CD4-positive, alpha-beta T cell treated with Interleukin-17A for 4 hours (primary cell): ENCODE measurements around the gene KRT7.

Experiments
- DNase-seq: peaks from one replicate; pipeline ENCODE4 v3.0.0-alpha.2; 2020; ENCODE audit warnings: mixed read lengths

KRT7 gene

GRCh38 chr12:52258335-52258901 is 25.4 kb downstream of the KRT7 start:
- no peak for DNase-seq

GRCh38 chr12:52259657-52260243 is 26.7 kb downstream of the KRT7 start:
- DNase-seq, result no peak

- no peak for DNase-seq
Observed at GRCh38 chr12:52260361-52261207, 27.5 kb downstream of the KRT7 start.

GRCh38 chr12:52261208-52261484 is 28.1 kb downstream of the KRT7 start:
- no peak for DNase-seq

DNA sequence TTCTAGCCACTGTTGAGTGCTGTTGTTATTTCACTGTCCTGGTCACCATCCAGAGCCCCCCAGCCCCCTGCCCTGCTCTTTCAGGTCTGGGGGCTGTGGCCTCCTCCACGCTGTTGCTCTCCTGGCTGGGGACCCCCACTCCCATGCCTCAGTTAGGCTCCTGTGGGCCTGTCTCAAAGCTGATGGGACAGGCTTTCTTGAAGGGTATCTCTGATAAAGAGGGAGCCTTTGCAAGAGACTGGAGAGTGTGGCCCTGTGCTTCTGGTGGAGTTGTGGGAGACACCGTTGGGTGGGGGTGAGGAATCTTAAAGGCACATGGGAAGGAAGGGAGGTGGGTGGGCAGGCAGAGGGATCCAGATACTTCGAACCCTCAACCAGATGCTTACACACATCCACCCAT is 29.2 kb downstream of the KRT7 start:
- no peak for DNase-seq

DNA sequence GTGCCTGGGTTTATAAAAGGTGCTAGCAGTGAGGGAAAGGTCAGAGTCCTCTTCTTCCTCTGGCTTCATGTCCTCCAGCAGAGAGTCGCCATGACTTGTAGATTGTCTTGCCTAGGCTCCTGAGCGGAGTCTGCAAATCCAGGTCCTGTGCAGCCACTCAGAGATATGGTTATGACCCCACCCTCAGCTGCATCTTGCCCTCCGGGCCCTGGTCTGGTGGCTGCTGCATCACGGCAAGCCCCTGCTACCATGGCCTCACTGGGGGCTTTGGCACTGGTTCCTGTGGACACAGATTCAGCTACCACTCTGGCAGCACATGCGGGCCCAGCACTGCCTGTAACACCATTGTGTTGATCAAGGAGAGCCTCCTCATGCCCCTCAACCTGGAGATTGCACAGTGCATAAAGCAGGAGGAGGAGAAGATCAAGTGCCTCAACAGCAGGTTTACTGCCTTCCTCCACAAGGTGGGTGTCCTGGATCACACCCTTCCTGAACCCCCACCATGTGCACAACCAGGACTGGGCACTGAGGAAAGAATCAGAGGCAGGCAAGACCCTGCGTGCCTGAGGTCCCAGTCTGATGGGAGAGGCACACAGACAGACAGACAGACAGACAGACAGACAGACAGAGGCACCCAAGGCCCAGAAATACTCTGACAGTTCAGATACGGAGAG is 30.9 kb downstream of the KRT7 start:
- no peak for DNase-seq

DNA sequence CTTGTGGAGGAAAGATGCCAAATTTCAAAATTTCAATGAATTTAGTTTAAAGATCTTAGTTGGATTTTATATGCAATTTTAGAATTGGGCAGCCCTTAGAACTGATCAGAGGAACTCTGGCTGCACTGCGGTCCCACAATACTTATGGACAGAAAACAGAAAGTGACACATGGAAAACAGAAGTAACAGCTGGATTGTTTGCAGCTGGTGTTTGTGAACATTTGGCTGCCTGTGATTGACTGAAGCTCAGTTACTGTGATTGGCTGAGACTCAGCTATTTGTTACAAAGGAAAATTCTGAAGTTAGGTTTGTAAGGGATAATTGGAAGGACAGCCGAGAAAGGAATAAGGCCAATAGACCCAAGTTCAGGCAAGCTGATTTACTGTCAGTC is 31.4 kb downstream of the KRT7 start:
- DNase-seq, result no peak

DNA sequence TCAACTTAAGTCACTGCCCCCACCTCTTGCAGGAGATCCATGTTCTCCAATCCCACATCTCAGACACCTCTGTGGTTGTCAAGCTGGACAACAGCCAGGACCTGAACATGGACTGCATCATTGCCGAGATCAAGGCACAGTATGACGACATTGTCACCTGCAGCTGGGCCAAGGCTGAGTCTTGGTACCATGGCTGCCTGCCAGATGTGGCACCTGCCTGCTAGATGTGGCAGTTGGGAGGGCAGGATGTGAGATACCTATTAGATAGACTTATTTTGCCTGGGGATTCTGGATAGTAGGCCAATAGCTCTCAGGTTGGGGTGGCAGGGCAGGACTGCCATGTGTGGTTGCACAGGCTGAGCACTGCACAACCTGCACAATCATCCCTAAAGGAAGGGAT is 33.5 kb downstream of the KRT7 start:
- no peak for DNase-seq

DNA sequence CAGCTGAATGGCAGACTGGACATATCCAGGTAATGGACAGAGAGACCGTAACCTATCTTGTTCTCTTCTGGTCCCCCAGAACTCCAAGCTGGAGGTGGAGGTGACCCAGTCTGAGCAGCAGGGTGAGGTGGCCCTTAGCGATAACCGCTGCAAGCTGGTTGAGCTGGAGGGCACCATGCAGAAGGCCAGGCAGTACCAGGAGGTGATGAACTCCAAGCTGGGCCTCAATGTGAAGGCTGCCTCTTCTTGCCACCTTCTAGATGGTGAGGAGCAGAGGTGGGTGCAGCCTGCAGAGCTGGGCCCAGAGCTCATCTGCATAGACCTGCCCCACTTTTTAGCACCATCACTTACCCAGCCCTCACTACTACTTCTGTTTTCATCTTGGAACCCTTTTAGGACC is 34.2 kb downstream of the KRT7 start:
- no peak for DNase-seq

DNA sequence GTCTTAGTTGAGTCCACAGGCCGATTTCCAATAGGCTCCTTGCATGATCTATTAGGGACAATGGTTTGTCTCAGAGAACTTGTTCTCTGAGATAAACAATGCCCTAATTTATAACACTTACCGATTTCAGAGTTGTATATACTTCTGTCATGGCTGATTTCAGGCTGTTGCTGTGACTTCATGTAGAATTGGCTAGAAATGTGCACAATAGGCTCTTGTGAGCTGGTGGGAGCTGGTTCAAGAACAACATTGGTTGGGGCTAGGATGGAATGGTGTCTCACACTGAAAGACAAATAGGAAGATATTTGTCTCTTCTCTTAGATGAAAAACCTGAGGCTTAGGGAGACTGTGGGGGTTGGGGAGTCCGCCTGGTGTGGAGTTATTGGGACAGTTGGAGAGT is 34.7 kb downstream of the KRT7 start:
- no peak for DNase-seq

- DNase-seq, result no peak
Observed at GRCh38 chr12:52268212-52268611, 35.2 kb downstream of the KRT7 start.

DNA sequence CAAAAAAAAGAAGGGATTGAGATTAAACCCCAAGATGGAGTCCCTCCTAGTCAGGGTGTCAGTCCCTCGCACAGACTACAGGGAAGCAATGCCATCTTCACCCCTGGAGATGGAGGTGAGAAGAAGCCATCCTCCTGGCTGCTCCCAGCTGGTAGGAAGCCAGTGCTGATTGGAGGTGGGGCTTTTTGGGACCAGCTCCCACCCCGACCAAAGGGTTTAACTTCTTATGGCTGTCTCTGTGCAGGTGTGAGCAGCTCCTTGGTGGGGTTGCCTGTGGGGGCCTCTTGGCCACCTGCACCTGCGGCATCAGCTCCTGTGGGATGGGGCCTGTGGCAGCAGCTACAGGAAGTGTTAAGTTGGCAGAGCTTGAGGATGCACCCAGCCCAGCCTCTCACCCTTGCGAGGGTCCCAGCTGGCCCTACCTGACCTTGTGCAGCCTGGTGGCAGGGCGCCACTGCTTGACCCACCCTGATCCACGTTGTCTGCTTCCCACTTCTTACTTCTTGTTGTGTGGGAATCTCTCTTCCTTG is 37.6 kb downstream of the KRT7 start:
- no peak for DNase-seq

GRCh38 chr12:52271158-52271557 is 38.1 kb downstream of the KRT7 start:
- DNase-seq, result no peak

GRCh38 chr12:52274521-52275120 is 41.6 kb downstream of the KRT7 start, which contains the start of gene KRT86:
Gene KRT86, plus strand, starts transcription at chr12:52274645. Its CDS starts 27,272 bp downstream, at chr12:52301917.
- no peak for DNase-seq

DNA sequence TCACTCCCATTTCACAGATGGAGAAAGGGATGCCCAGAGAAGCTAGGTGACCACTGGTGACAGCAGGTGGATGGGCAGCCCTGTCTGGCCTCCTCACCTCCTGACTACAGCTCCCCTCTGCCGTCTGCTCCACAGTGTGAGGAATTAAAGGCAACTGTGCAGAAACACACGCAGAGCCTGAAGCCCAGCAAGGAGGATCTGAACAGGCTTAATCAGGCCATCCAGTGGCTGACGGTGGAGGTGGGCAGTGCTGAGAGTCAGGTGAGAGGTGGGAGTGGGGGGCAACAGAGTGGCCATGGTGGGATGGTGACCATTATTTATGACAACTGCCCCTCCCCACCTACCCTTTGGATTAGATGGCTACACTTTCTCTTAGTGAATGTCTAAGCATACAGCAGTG is 42.6 kb downstream of the KRT7 start:
- no peak for DNase-seq

- DNase-seq, result no peak
Observed at GRCh38 chr12:52277486-52278245, 44.6 kb downstream of the KRT7 start.

DNA sequence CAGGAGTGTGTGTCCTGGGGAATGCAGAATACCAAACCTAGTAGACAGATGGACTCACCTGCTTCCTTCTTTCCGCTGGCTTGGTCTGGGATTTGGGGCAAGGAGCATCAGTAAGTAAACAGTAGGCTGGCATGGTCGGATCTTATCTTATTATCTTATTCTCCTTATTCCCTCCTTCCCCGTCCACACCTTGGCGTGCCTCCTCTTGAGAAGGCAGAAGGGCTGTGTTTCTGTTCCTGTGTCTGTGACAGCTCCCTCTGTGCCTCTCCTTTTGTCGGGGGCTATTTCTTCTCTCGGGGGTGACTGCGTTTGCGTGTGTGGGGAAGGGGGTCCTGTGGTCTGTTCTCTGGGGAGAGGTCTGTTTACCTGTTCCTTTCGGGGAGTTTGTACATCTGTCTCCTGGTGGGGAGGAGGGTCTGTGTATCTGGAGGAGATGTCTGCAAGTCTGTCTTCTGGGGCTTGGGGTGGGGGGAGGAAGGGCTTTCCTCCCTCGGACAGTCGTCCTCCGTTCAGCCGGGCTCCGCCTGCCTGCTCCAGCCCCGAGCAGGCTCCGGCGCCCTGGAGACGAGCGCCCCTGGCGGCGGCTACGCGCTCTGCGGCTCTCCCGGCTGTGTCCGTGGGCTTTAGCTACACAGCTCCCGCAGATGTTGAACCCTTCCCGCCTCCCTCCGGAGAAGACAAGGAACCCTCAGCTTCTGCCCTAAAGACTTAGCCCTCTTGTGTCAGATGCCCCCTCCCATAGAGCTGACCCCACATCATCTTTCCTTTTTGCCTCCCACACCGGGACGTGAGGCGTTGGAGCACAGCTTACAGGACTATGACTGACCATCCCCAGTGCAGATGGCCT is 45.8 kb downstream of the KRT7 start:
- DNase-seq, result peak; percentile 78

DNA sequence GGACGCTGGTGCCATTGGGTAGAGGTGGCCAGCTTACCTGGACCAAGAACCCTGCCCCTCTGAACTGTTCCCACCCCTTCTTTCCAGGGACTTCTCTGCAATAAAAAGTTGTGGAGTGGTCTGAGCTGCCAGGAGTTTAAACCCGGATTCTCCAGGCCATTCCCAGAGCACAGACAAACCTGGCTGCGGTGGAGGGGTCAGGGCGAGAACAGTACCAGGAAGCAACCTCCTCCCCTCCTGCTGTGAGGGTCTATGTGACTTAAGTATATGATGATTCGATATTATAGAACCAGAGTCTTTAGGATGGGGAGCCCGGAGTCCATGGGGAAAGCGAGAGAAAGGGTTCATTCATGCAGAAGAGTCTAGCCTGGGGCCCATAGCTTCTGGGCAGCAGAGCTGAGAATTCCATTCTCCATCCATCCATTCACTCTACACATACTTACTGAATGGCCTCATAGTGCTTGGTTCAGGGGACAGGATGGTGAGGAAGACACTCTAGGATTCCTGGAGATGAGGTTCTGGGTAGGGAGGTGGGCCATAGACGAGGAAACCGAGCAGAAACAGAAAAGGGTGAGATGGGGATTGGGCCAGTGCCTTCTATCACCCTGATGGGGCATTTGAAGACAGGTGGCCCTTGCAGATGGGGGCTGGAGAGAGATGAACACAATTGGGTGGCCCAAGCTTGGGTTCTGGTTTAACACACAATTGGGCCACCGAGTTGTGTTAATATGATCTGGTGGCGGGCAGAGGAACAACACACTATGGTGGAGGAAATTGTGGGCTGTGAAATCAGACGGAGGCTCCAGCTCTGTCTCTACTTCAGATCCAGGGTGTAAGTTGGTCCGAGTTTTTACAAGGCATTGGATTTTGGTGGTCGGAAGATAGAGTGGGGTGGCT is 46.6 kb downstream of the KRT7 start:
- no peak for DNase-seq

DNA sequence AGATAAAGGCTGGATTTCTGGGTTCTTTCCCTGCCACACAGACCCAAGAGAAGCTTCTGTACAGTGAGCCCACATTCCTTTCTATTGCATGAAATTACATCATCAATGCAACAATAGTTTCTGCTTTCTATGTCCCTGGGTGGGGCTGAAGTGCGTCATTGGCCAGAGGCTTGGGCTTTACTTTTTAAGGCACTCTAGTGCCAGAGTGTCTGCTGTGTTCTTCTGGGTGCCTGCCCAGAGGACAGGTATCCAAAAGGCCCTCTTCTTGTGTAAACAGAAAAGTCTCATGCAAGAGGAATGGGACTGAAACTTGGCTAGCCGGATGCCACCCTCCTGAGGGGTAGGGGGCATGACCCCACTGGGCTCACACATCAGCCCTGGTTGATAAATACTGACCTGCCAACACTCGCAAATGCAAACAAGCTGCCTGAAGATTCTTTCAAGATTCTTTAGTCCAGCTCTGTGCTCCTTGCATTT is 47.3 kb downstream of the KRT7 start:
- no peak for DNase-seq
